ENCODE data around the gene SLC15A1. TPM values are rescaled to one million over a fixed set of nuclear protein-coding genes. Genes with fewer than 3 reads are reported as not detected.

The SLC15A1 gene
- total RNA-seq, 2 experiments from 2014 or later, result not detected

GRCh38 chr13:98796191-98796590 is 43.7 kb upstream of the SLC15A1 start:
- DNase-seq (no peak), ATAC-seq (ENCODE audit: poor library complexity) (no peak)
- Mint-ChIP-seq H3K27ac (no peak overlapping the region), H3K4me1 (ENCODE audit: low read depth) (no peaks in the 10 kb centered on the region), H3K9me3 (peaks cover 2% of the 10 kb centered on the region), H3K36me3 (ENCODE audit: low read depth) (peaks cover 96% of the 10 kb centered on the region), H3K27me3 (no peaks in the 10 kb centered on the region), H3K4me3 (no peak overlapping the region)
- CTCF ChIA-PET, result no interaction called here
- Histone ChIP-seq H3K9me3 (ENCODE audit: control insufficient read depth in 1 of 2, insufficient read depth in 1 of 2, low read length in 2 of 2) (peaks cover 0 to 5% of the 10 kb centered on the region in 2 experiments), H3K36me3 (ENCODE audit: insufficient read depth, low read length) (peaks cover 74% of the 10 kb centered on the region), H3K27ac (ENCODE audit: low read depth in 1 of 2, low read length in 2 of 2) (no peak overlapping the region), H3K27me3 (ENCODE audit: control insufficient read depth in 1 of 2, insufficient read depth in 2 of 2, low read length in 2 of 2) (no peaks in the 10 kb centered on the region), H3K4me1 (ENCODE audit: insufficient read depth, low read length) (no peaks in the 10 kb centered on the region), H3K4me3 (ENCODE audit: low read length) (no peak overlapping the region)
- TF ChIP-seq CTCF (IDR thresholded peaks at IDR 0.05), result no peak
- intact Hi-C loops (cut with DNase I, micrococcal nuclease), result no loop called here
- POLR2A ChIA-PET, result no interaction called here

- POLR2A ChIA-PET, result no interaction called here
Measured at GRCh38 chr13:98795220-98795619, 42.7 kb upstream of the SLC15A1 start.

GRCh38 chr13:98794498-98794897 is 42.0 kb upstream of the SLC15A1 start:
- DNase-seq (no peak), ATAC-seq (ENCODE audit: poor library complexity) (no peak)
- intact Hi-C loops (cut with DNase I, micrococcal nuclease), result no loop called here
- no peak overlapping the region for H3K27ac Mint-ChIP-seq
- no peak overlapping the region for H3K4me3 ChIP-seq (ENCODE audit: low read length)
- no peaks in the 10 kb centered on the region for H3K4me1 Mint-ChIP-seq (ENCODE audit: low read depth)
- peaks cover 7% of the 10 kb centered on the region for H3K9me3 Mint-ChIP-seq
- H3K36me3 Mint-ChIP-seq (ENCODE audit: low read depth), result peaks cover 79% of the 10 kb centered on the region
- H3K27me3 Mint-ChIP-seq, result no peaks in the 10 kb centered on the region
- no peak overlapping the region for H3K27ac ChIP-seq (ENCODE audit: low read depth in 1 of 2, low read length in 2 of 2)
- H3K4me3 Mint-ChIP-seq, result no peak overlapping the region
- peaks cover 57% of the 10 kb centered on the region for H3K36me3 ChIP-seq (ENCODE audit: insufficient read depth, low read length)
- no peaks in the 10 kb centered on the region for H3K4me1 ChIP-seq (ENCODE audit: insufficient read depth, low read length)
- no peaks in the 10 kb centered on the region for H3K27me3 ChIP-seq (ENCODE audit: control insufficient read depth in 1 of 2, insufficient read depth in 2 of 2, low read length in 2 of 2)
- ChIA-PET POLR2A (no interaction called here), CTCF (no interaction called here)
- TF ChIP-seq CTCF (IDR thresholded peaks at IDR 0.05), result no peak
- peaks cover 0 to 5% of the 10 kb centered on the region in 2 experiments for H3K9me3 ChIP-seq (ENCODE audit: control insufficient read depth in 1 of 2, insufficient read depth in 1 of 2, low read length in 2 of 2)

More at GRCh38 chr13:98795220-98795619, 42.7 kb upstream of the SLC15A1 start:
- peaks cover 87% of the 10 kb centered on the region for H3K36me3 Mint-ChIP-seq (ENCODE audit: low read depth)
- Histone ChIP-seq H3K27ac (ENCODE audit: low read depth in 1 of 2, low read length in 2 of 2) (no peak overlapping the region), H3K4me3 (ENCODE audit: low read length) (no peak overlapping the region), H3K27me3 (ENCODE audit: control insufficient read depth in 1 of 2, insufficient read depth in 2 of 2, low read length in 2 of 2) (no peaks in the 10 kb centered on the region), H3K36me3 (ENCODE audit: insufficient read depth, low read length) (peaks cover 64% of the 10 kb centered on the region), H3K4me1 (ENCODE audit: insufficient read depth, low read length) (no peaks in the 10 kb centered on the region), H3K9me3 (ENCODE audit: control insufficient read depth in 1 of 2, insufficient read depth in 1 of 2, low read length in 2 of 2) (peaks cover 0 to 5% of the 10 kb centered on the region in 2 experiments)
- ATAC-seq (ENCODE audit: poor library complexity) (no peak), DNase-seq (no peak)
- no peaks in the 10 kb centered on the region for H3K4me1 Mint-ChIP-seq (ENCODE audit: low read depth)
- H3K27me3 Mint-ChIP-seq, result no peaks in the 10 kb centered on the region
- CTCF ChIA-PET, result no interaction called here
- no peak overlapping the region for H3K4me3 Mint-ChIP-seq
- intact Hi-C loops (cut with DNase I, micrococcal nuclease), result no loop called here
- no peak overlapping the region for H3K27ac Mint-ChIP-seq
- H3K9me3 Mint-ChIP-seq, result peaks cover 2% of the 10 kb centered on the region
- no peak for TF ChIP-seq CTCF (IDR thresholded peaks at IDR 0.05)

Data from CD4-positive, alpha-beta T cell (primary cell).